ENCODE results near the gene GRK6. TPM values are rescaled to one million over a fixed set of nuclear protein-coding genes. Genes with fewer than 3 reads are reported as not detected.

GRK6 gene
- polyA plus RNA-seq, 1 of the 3 experiments (the other 2 are of a cell fraction) = 39.5 TPM

GRCh38 chr5:177478711-177479646 lies 52.5 kb downstream of the GRK6 start:
- Histone ChIP-seq H3K36me3 (replicated peaks in 1 of 2; ENCODE audit: control insufficient read depth in 1 of 2, insufficient read depth in 2 of 2, low read length in 1 of 2) (peaks cover 5 to 8% of the 10 kb centered on the region in 2 experiments), H3K9ac (no peak overlapping the region), H3K9me2 (no peaks in the 10 kb centered on the region), H3K4me2 (peak overlapping the region; percentile 8; the same call in 1 of the 2 replicates), H3K79me2 (ENCODE audit: insufficient read depth) (no peaks in the 10 kb centered on the region), H3F3A (replicated peaks; ENCODE audit: insufficient read depth) (peaks cover 89% of the 10 kb centered on the region), H2AFZ (ENCODE audit: low read depth) (no peak overlapping the region), H3K27me3 (ENCODE audit: insufficient read depth) (no peaks in the 10 kb centered on the region), H3K4me1 (ENCODE audit: control insufficient read depth in 1 of 2, insufficient read depth in 2 of 2, low read depth in 1 of 2, low read length in 1 of 2) (peaks cover 6 to 84% of the 10 kb centered on the region in 2 experiments; a peak in 3 of 4 replicates), H4K20me1 (ENCODE audit: insufficient read depth) (peaks cover 13% of the 10 kb centered on the region), H3K27ac (ENCODE audit: low read depth in 2 of 2, low read length in 1 of 2) (peak overlapping the region; percentile 69 to 95; a peak in 3 of 4 replicates), H3K9me3 (no peaks in the 10 kb centered on the region), H3K4me3 (ENCODE audit: low read depth in 2 of 2, low read length in 1 of 2) (no peak overlapping the region)
- ChIA-PET POLR2A (interaction anchor here (0.9 to 4.7 kb wide), 6 partner anchors 8 to 31 kb away, joined by 3 to 39 read pairs (median 3); partner anchors contain the start of gene PDLIM7), CTCF (interaction anchor here (0.8 to 20.3 kb wide), 10 partner anchors 10 to 169 kb away, joined by 3 to 215 read pairs (median 6); partner anchors contain the start of gene PDLIM7)
- WGBS (ENCODE audit: low lambda C conversion rate) = 46% methylated on average over 18 of the region's 18 CpGs
- DNase-seq = peak; percentile 73
- TF ChIP-seq EZH2phosphoT487 (IDR thresholded peaks at IDR 0.05; ENCODE audit: borderline replicate concordance, low read depth) (no peak), IRF3 (IDR thresholded peaks at IDR 0.05; ENCODE audit: low read depth, low read length) (no peak), RAD21 (IDR thresholded peaks at IDR 0.05; ENCODE audit: low read length) (0 out of 2 replicates have a peak, but pooled peaks have one; percentile 12), MAX (IDR thresholded peaks at IDR 0.05; ENCODE audit: low read depth) (no peak), POLR2AphosphoS5 (IDR thresholded peaks at IDR 0.05; ENCODE audit: low read depth, low read length) (peak; percentile 51), TAF1 (IDR thresholded peaks at IDR 0.05; ENCODE audit: borderline replicate concordance, low read depth, low read length) (no peak), FOXJ3 (CRISPR knock-in tag; IDR thresholded peaks at IDR 0.05) (no peak), TEAD4 (IDR thresholded peaks at IDR 0.05; ENCODE audit: borderline replicate concordance, insufficient read depth) (no peak), RXRA (IDR thresholded peaks at IDR 0.05; ENCODE audit: borderline replicate concordance, low read depth) (no peak), MXI1 (IDR thresholded peaks at IDR 0.05; ENCODE audit: low read depth, low read length) (peak; percentile 61), GATA2 (CRISPR knock-in tag; IDR thresholded peaks at IDR 0.05) (peak; percentile 86), CHD2 (IDR thresholded peaks at IDR 0.05; ENCODE audit: low read length, partially characterized antibody) (no peak), YY1 (IDR thresholded peaks at IDR 0.05; ENCODE audit: low read depth) (no peak), EP300 (IDR thresholded peaks at IDR 0.05; ENCODE audit: borderline replicate concordance in 1 of 2, low read depth in 1 of 2, low read length in 1 of 2) (peak in 1 of 2 experiments; percentile 7; a peak in 1 of 4 replicates), NRF1 (IDR thresholded peaks at IDR 0.05; ENCODE audit: low read depth, low read length) (no peak), RCOR1 (IDR thresholded peaks at IDR 0.05; ENCODE audit: low read length) (peak; percentile 31; the same call in 1 of the 2 replicates), ELF1 (IDR thresholded peaks at IDR 0.05) (0 out of 2 replicates have a peak, but pooled peaks have one; percentile 20), NFIC (IDR thresholded peaks at IDR 0.05; ENCODE audit: borderline replicate concordance) (no peak), SMC3 (IDR thresholded peaks at IDR 0.05; ENCODE audit: low read depth, low read length) (no peak), TCF12 (IDR thresholded peaks at IDR 0.05) (peak; percentile 43; the same call in 1 of the 2 replicates), PBX3 (IDR thresholded peaks at IDR 0.05) (peak; percentile 30)
